HG02973 (cell line): Measurements from ENCODE around the gene HEATR5B.
"Not testable (repeated sequence)": the region's sequence is repeated elsewhere in the genome, so short reads cannot be mapped to it uniquely, and the experiment has no call there.

Experiments
- ATAC-seq: cut with Tn5 transposase; IDR thresholded peaks from one replicate; pipeline ENCODE4 v1.9.1; 2021; ENCODE audit warnings: moderate library complexity; ENCODE audit not compliant: unreplicated experiment

HEATR5B gene

DNA sequence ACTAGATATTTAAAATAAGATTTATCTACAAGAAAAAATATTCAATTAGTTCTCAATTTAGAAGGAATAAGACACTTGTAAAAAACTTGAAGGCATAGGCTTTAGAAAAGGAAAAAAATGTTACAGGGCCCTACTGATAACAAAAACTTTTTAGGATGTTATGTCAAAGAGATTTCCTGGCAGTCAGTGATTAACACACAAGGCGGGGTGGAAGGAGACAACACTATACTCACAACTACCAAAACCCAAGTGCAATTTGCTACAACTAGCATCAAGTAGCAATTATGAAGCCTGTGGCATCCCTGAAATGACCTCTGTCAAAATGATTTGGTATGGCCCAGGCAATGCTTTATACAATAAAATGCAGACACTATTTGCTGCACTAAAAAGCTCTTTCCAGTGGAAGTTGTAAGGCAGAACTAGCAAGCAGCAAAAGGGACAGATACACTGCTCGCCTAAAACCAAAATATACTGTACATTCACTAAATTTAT lies 133.1 kb downstream of the HEATR5B start:
- ATAC-seq = no peak

GRCh38 chr2:36949845-36950244 lies 134.3 kb downstream of the HEATR5B start:
- no peak for ATAC-seq

- ATAC-seq = not testable (repeated sequence)
Measured at GRCh38 chr2:36945240-36945639, 138.9 kb downstream of the HEATR5B start.

DNA sequence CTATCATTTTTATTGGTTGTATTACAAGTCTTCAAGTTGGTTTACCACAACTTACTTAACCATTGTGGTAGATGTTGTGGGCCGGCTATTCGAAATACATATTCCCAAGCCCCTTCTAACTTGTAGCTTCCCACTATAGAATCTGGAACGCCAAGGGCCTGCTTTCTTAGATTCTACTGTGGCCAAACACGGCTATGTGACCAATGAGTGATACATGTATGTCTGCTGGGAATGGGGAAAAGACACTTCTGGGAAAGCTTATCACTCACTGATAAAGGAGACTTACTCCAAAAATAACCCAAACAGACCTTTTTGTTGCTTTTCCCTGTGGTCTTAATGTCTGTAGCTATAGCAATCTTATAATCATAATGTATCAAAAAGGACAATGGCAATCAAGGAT lies 142.3 kb downstream of the HEATR5B start:
- no peak for ATAC-seq

GRCh38 chr2:36936526-36936925 lies 147.6 kb downstream of the HEATR5B start:
- ATAC-seq = not testable (repeated sequence)

DNA sequence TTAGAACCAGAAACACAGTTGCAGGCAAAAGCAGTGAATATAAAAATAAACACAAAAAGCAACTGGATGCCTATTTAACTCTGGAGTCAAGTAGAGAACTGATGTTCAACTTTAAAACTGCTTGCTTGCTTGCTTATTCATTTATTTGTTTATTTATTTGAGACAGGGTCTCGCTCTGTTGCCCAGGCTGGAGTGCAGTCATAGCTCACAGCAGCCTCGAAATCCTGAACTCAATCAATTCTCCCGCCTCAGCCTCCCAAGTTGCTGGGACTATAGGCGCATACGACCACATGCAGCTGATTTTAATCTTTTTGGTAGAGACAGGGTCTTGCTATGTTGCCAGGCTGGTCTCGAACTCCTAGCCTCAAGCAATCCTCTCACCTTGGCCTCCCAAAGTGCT lies 152.5 kb downstream of the HEATR5B start:
- not testable (repeated sequence) for ATAC-seq
